ENCODE measurements around the gene AGO4.

Gene AGO4

GRCh38 chr1:35893051-35893879, 85.4 kb downstream of the AGO4 start:
- in situ Hi-C loops (cut with MboI; ENCODE audit: low sequenced_read_pairs): no loop called here

- in situ Hi-C loops (cut with MboI; ENCODE audit: low sequenced_read_pairs): no loop called here
These were observed 86.4 kb downstream of the AGO4 start for GRCh38 chr1:35894183-35894582.

- in situ Hi-C loops (cut with MboI; ENCODE audit: low sequenced_read_pairs): no loop called here
These were observed 86.8 kb downstream of the AGO4 start for GRCh38 chr1:35894656-35895055.

GRCh38 chr1:35899941-35900340, 92.1 kb downstream of the AGO4 start:
- in situ Hi-C loops (cut with MboI; ENCODE audit: low sequenced_read_pairs): no loop called here

GRCh38 chr1:35901235-35901634, 93.4 kb downstream of the AGO4 start:
- in situ Hi-C loops (cut with MboI; ENCODE audit: low sequenced_read_pairs): no loop called here

GRCh38 chr1:35902671-35903070, 94.9 kb downstream of the AGO4 start:
- in situ Hi-C loops (cut with MboI; ENCODE audit: low sequenced_read_pairs): no loop called here

Measured in HL-60/S4 treated with phorbol 12-myristate 13-acetate at 8.2 ng/mL for 4 days and 3 days (cell line).